Keratinocyte (primary cell): ENCODE measurements around the gene RELB.

ENCODE experiments used
- CTCF ChIP-seq, 3 experiments: IDR thresholded peaks in 1 of 3; conservative IDR thresholded peaks in 1 of 3; optimal IDR thresholded peaks in 1 of 3; 2 replicates in 2 of 3; 3 replicates in 1 of 3; pipeline versions ENCODE3 to v1.5.1; 2011; ENCODE audit warnings: low read length in 3 of 3, mild to moderate bottlenecking in 3 of 3, moderate library complexity in 2 of 3, control low read depth in 1 of 3, inconsistent platforms in 1 of 3; ENCODE audit not compliant: insufficient read depth in 2 of 3; ENCODE audit errors: extremely low read depth in 1 of 3
- EZH2 ChIP-seq: IDR thresholded peaks from one replicate; pipeline ENCODE4 v1.6.1; 2012; ENCODE audit warnings: inconsistent platforms, mild to moderate bottlenecking, low read length, moderate library complexity

- TF ChIP-seq CTCF (optimal IDR thresholded peaks at IDR 0.05 in 1 of 3, IDR thresholded peaks at IDR 0.05 in 1 of 3, conservative IDR thresholded peaks at IDR 0.05 in 1 of 3; ENCODE audit: extremely low read depth in 1 of 3, insufficient read depth in 2 of 3, low read length in 3 of 3) (no peak), EZH2 (no peak)
Observed at GRCh38 chr19:44993926-44994537, 7.2 kb upstream of the RELB start.
